Activated gamma-delta T cell treated with Interleukin-2 at 50 U/mL for 16 hours (primary cell): ENCODE results near the gene SNUPN.
"Not testable (repeated sequence)": the region's sequence is repeated elsewhere in the genome, so short reads cannot be mapped to it uniquely, and the experiment has no call there.

ENCODE experiments used
- DNase-seq: peaks from one replicate; pipeline ENCODE4 v3.0.0-alpha.2; 2020

The SNUPN gene

GRCh38 chr15:75578173-75578947 is 47.2 kb downstream of the SNUPN start:
- DNase-seq = peak; percentile 7

GRCh38 chr15:75577401-75578172 is 47.9 kb downstream of the SNUPN start:
- DNase-seq = no peak

- DNase-seq = no peak
These were observed 51.7 kb downstream of the SNUPN start for GRCh38 chr15:75573648-75574384.

GRCh38 chr15:75570126-75570845 is 55.2 kb downstream of the SNUPN start:
- DNase-seq = no peak

GRCh38 chr15:75565062-75565970 is 60.2 kb downstream of the SNUPN start:
- DNase-seq = no peak

GRCh38 chr15:75561888-75562287 is 63.6 kb downstream of the SNUPN start:
- DNase-seq = no peak

GRCh38 chr15:75559360-75559759 is 66.2 kb downstream of the SNUPN start:
- not testable (repeated sequence) for DNase-seq

GRCh38 chr15:75558955-75559354 is 66.6 kb downstream of the SNUPN start:
- DNase-seq = not testable (repeated sequence)

- DNase-seq = no peak
These were observed 70.8 kb downstream of the SNUPN start for GRCh38 chr15:75554717-75555116.

GRCh38 chr15:75553659-75554058 is 71.9 kb downstream of the SNUPN start:
- DNase-seq = no peak

- no peak for DNase-seq
These were observed 74.4 kb downstream of the SNUPN start for GRCh38 chr15:75551091-75551490.
